Stimulated activated CD8-positive, alpha-beta memory T cell treated with anti-CD3 and anti-CD28 coated beads, Interleukin-15, amount 100 ng/mL, for 1 hour (primary cell): Measurements from ENCODE around the gene MOBP.
"Not testable (repeated sequence)": the region's sequence is repeated elsewhere in the genome, so short reads cannot be mapped to it uniquely, and the experiment has no call there.

ENCODE experiments used
- DNase-seq: peaks from one replicate; pipeline ENCODE4 v3.0.0-alpha.2; 2020; ENCODE audit warnings: low read depth

Gene MOBP

DNA sequence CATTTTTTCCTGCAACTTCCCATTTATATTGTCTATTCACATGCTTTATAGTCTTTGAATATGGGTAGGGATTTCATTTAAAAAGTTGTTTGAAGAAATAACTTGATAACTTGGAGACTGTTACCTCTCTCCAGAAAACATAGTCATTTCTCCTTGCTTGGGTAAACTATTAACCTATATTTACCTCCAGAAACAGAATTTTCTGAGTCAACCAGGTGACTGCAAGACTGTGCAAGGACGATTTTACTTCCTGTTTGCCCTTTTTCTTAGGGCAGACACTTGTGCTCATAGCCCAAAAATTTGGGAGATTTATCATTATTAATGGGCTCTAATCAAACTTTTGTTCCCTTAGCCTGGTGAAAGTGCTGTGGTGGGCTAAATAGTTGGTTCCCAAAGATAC, 14.3 kb upstream of the MOBP start:
- no peak for DNase-seq

DNA sequence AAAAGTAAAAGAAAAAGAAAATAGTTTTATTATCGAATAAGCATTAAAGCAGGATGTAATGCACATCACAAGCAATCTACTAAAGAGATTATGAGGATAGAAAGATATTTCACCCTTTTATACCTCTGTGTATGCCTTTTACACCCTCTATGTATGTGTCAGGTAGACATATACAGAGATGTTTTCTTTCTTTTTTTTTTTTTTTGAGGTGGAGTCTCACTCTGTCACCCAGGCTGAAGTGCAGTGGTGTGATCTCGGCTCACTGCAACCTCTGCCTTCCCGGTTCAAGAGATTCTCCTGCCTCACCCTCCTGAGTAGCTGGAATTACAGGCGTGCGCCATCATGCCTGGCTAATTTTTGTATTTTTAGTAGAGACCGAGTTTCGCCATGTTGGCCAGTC, 13.6 kb upstream of the MOBP start:
- DNase-seq, result not testable (repeated sequence)

DNA sequence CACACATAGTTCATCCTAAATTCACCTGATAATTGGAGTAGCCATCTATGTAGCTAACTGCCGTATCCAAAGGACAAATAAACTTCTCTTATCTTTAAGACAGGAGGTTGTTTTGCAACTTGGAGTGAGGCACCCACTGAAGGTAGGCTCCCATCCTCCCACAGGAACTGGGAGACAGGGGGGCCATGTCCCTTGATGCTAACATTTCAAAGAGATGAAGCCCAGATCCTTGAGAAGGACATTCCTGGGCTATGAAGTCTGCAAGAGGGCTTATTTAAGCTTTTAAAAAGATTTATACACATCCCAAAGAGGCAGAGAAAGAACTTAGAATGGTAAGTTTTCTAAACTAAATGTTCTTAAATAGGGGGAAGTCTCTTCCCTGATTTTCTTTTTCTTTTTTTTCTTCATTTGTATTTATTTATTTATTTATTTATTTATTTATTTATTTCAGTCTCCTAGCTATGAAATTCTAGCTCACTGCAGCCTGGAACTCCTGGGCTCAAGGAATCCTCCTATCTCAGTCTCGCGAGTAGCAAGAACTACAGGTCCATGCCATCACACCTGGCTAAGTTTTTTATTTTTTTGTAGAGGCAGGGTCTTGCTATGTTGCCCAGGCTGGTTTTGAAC, 12.8 kb upstream of the MOBP start:
- no peak for DNase-seq

GRCh38 chr3:39456159-39456558, 11.3 kb upstream of the MOBP start:
- DNase-seq, result no peak

DNA sequence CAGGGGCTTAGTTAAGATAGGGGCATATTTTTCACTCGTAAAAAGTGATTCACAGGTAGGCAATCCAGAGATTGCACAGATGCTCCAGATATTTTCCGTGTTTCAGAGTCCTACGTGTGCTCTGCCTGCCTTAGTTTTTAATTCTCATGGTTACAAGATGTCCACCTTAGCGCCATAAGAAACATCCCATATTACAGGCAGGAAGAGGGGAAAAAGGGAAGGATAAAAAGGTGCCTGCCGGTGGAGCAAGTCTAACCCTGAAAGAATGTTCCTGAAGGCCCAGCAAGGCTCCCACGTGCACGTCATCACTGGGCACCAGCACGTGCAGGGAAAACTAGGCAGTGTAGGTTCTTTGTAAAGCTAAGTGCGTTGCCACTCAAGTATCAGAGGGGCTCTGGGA, 10.1 kb upstream of the MOBP start:
- DNase-seq, result no peak

- DNase-seq, result not testable (repeated sequence)
Measured at GRCh38 chr3:39458579-39458978, 8.9 kb upstream of the MOBP start.

DNA sequence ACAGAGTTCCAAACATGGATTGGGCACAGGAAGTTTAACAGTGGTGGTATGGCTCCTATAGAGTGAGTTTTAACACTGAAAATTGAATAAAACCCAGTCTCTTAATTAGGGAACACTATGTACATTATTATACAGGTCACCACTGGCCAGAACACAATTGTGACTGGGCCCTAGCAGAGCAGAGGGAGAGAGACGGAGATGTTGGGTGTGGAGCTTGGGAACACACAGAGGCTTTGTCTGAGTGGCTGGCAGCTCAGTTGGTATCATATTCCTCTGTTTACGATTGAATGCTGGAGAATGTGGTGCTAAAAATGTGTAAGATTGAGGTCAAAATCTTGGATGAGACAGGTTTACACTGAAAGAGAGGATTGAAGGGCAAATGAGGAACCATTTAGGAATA, 6.8 kb upstream of the MOBP start:
- no peak for DNase-seq

DNA sequence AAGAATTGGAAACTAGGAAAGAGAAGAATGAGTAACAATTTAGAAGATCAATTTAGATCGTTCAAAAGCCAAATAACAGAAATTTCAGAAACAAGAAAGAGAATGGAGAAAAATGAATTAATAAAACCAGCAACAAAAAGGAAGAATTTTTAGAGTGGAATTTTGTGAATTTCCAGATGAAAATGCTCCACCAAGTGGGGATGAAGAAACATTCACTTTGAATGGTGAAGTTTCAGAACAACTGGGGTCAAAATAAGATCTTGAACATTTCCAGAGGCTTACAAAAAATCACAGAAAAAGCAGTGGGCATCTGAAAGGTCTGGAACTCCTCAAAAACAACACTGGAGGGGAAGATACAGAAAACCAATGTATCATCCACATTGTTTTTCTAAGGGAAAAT, 4.2 kb upstream of the MOBP start:
- no peak for DNase-seq

DNA sequence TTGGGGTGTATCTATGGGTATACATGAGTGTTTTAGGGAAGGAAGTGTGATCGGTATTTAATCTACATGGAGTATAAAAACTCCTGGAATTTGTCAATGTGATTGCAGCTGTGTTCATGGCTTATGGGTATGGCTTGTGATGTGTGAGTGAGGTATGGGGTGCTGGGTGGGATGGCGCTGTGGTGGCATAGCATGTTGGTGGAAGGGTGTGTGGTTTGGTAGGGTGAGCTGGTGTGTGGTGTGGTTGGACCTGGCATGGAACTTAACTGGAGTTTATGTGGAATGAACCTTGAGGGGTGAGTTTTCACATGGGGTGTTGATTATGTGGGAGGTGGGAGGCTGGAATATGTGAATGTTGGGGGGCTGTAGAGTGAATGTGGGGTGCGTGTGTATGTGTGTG, 492 bp upstream of the MOBP start:
- no peak for DNase-seq

GRCh38 chr3:39468108-39468436, 592 bp downstream of the MOBP start:
- DNase-seq, result no peak

- DNase-seq, result no peak
Measured at GRCh38 chr3:39469258-39469657, 1.8 kb downstream of the MOBP start.

GRCh38 chr3:39469945-39470344, 2.5 kb downstream of the MOBP start:
- DNase-seq, result no peak

DNA sequence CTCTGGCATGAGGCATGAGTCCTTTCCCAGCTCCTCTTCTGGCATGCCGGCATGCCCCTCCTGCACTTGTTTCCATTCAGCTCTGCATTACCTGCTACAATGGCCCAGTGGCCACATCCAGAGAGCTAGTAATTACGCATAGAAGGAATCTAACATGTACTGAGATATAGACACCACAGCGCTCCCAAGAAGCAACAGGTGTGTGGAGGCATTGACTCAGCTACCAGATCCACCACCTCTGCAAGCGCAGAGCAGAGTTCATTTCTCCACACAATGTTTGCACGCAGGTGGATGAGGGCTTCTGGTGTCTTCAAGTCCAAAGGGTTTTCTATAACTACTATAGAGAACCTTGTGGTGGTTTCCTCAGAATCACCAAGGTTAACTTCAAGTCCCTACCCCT, 4.2 kb downstream of the MOBP start:
- DNase-seq, result no peak

GRCh38 chr3:39473452-39474125, 6.1 kb downstream of the MOBP start:
- no peak for DNase-seq

DNA sequence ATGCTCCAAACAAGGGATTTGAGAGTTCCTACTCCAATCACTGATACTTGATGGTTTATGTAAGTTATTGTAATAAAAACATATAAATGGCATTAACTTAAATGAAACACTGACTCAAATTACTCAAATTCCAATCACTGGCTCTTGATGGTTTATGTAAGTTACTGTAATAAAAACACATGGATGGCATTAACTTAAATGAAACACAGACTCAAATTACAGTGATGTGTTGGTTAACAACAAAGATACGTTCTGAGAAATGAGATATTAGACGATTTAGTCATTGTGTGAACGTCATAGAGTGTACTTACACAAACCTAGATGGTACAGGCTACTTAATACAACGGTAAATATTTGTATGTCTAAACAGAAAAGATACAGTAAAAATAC, 6.6 kb downstream of the MOBP start:
- no peak for DNase-seq

- DNase-seq, result no peak
Measured at GRCh38 chr3:39476783-39477182, 9.3 kb downstream of the MOBP start.

DNA sequence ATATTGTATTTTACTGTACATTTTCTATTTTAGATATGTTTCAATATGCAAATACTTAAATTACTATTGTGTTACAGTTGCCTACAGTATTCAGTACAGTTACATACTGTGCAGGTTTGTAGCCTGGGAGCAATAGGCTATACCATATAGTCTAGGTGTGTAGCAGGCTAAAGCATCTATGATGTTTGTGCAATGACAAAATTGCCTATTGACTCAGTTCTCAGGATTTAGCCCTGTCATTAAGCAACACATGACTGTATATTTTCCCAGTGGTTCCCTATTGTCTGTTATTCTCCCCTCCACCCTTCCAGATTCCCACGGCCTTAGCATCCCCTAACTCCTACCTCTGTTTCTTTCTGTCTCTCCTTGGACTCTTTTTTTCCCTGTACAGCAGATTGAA, 10.7 kb downstream of the MOBP start:
- no peak for DNase-seq

DNA sequence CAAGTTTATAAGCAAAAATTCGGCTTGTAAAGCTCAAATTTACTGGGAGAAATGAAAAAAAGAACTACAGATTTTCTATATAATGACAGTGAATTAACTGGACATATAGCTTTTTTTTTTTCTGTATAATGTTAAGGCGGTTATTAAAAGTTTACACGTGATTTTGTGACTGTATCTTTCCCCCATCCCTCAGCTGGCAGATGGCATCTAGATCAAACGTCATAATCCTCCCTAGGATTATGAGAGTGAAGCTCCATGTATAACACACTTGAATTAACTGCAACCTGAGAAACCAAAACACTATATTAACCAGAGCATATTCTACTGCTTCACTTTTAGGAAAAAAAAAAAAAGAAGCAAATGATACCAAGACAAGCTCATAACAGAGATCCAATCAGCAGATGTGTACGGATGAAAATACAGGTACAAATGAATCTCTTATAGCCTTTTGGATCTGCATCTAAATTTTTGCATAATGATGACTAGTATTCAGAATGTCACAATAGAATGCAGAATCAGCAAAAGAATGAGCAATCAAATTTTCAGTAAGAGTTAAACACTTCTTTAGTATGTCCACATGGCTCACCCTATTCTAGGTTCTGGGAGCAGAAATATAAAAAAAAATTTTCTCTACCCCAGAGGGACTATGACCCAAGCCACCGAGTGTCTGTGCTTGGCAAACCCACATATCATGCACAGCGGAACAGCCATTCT, 12.4 kb downstream of the MOBP start:
- DNase-seq, result no peak

DNA sequence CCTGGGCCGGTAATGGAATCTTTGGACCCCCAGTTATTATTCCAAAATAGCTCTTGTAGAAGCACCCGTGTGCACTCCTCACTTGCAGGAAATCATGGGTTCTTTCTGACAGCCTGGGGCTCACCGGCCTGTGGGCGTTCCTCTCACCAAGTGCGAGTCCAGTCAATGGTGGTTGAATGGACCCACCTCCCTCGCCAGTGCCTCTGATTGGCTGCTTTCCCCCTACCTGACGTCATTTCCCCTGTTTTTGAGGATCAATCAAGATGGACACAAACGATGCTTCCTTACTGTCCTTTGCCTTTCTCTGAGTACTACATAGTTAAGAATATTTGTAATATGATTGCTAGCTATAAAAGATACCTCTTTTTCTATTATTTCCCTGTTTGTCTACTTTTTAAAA, 18.1 kb downstream of the MOBP start:
- no peak for DNase-seq

GRCh38 chr3:39491014-39491413, 23.5 kb downstream of the MOBP start:
- DNase-seq, result no peak

DNA sequence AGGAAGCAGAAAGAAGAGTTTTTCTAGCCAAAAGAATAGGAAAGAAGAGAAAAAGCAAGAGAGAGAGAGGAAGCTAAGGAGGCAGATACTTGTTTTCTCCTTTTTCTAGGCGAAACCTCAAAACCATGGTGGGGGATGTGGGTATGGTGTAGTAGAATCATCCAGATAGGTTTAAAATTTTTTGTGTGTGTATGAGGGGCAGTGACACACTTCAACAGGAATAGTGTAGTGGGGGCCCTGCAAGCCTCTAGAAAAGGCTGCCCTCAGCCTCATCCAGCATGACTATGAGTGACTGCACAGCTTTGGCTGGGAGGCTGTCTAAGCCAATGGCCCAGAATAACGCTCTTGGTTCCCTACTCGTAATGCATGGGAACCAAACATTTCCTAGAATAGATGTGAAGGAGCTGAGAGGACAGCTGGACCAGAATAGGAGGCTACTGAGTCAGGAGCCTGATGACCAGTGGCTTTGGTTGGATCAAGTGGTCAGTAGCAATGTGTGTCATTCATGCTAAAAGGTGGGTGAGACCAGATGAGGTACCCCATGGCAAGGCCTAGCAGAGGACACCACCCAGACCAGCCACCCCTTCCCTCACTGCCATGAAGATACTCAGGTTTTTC, 24.4 kb downstream of the MOBP start:
- no peak for DNase-seq

DNA sequence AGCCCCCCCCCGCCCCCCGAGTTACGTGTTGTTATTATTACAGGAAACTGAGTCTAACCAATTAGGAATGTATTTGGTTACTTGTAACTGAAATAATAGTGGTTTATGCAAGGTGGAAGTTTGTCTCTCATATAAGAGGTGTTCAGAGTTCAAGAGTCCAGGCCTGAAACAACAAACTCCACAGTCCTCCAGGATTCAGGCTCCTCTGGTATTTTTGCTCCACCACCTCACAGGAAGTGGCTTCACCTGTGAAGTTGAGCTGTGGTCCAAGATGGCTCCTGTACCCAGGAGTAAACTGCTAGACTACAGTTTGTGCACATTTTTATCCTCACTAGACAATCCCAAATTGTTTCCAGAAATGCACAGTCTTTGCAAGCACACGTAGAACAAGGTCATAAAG, 27.3 kb downstream of the MOBP start:
- no peak for DNase-seq

- DNase-seq, result no peak
Measured at GRCh38 chr3:39497753-39498152, 30.3 kb downstream of the MOBP start.
